GM23338 (cell line): Measurements from ENCODE around the gene HIVEP3. TPM values are rescaled to one million over a fixed set of nuclear protein-coding genes. Genes with fewer than 3 reads are reported as not detected.

ENCODE experiments used
- ATAC-seq: fragments of 200-7000 bp; cut with Tn5 transposase; 3 replicates; pipeline ENCODE4 v1.9.1; 2020
- DNase-seq: peaks from one replicate; pipeline ENCODE4 v3.0.0-alpha.2; 2015; ENCODE audit warnings: low spot score
- H2AFZ ChIP-seq: fragments of 200-600 bp; sonication (generic); 2 replicates; pipeline ENCODE4 v1.8.0; 2016; ENCODE audit warnings: antibody characterized with exemption, mild to moderate bottlenecking, moderate library complexity
- H3F3A ChIP-seq: fragments of 200-600 bp; sonication (generic); replicated peaks from 2 replicates; pipeline ENCODE4 v1.8.0; 2017; ENCODE audit warnings: antibody characterized with exemption, mixed run types, low read depth
- H3K27ac ChIP-seq: fragments of 200-600 bp; sonication (generic); 2 replicates; pipeline ENCODE4 v1.6.1; 2016; ENCODE audit warnings: low read depth
- H3K27me3 ChIP-seq: fragments of 200-600 bp; sonication (generic); 2 replicates; pipeline ENCODE4 v1.8.0; 2016; ENCODE audit warnings: mild to moderate bottlenecking, mixed run types, moderate library complexity; ENCODE audit not compliant: insufficient read depth
- H3K36me3 ChIP-seq: fragments of 200-600 bp; sonication (generic); 2 replicates; pipeline ENCODE4 v1.8.0; 2016; ENCODE audit warnings: mild to moderate bottlenecking; ENCODE audit not compliant: insufficient read depth
- H3K4me1 ChIP-seq: fragments of 200-600 bp; sonication (generic); 2 replicates; pipeline ENCODE4 v1.8.0; 2016; ENCODE audit warnings: mild to moderate bottlenecking, moderate library complexity; ENCODE audit not compliant: insufficient read depth
- H3K4me2 ChIP-seq: fragments of 200-600 bp; sonication (generic); 2 replicates; pipeline ENCODE4 v1.7.1; 2017; ENCODE audit warnings: mixed run types
- H3K4me3 ChIP-seq: fragments of 200-600 bp; sonication (generic); 2 replicates; pipeline ENCODE4 v1.6.1; 2016; ENCODE audit warnings: mixed run types
- H3K79me2 ChIP-seq: fragments of 200-600 bp; sonication (generic); replicated peaks from 2 replicates; pipeline ENCODE4 v1.8.0; 2017; ENCODE audit warnings: mild to moderate bottlenecking; ENCODE audit not compliant: insufficient read depth
- H3K9me2 ChIP-seq: fragments of 200-600 bp; sonication (generic); 2 replicates; pipeline ENCODE4 v1.8.0; 2017; ENCODE audit not compliant: insufficient read depth
- H4K20me1 ChIP-seq: fragments of 200-600 bp; sonication (generic); replicated peaks from 2 replicates; pipeline ENCODE4 v1.8.0; 2017; ENCODE audit warnings: mild to moderate bottlenecking; ENCODE audit not compliant: insufficient read depth
- H3K27ac Mint-ChIP-seq: 2 replicates; pipeline ENCODE4 v1.8.0; 2020; ENCODE audit warnings: inconsistent platforms, mild to moderate bottlenecking, moderate library complexity, mixed read lengths
- H3K27me3 Mint-ChIP-seq: 3 replicates; pipeline ENCODE4 v1.8.0; 2022; ENCODE audit warnings: low read depth, mild to moderate bottlenecking, moderate library complexity, mixed read lengths, inconsistent platforms; ENCODE audit not compliant: insufficient read depth, poor library complexity
- H3K36me3 Mint-ChIP-seq: 3 replicates; pipeline ENCODE4 v1.8.0; 2021; ENCODE audit warnings: low read depth, mild to moderate bottlenecking, inconsistent platforms, moderate library complexity, mixed read lengths
- H3K4me1 Mint-ChIP-seq: 3 replicates; pipeline ENCODE4 v1.8.0; 2020; ENCODE audit warnings: mild to moderate bottlenecking, inconsistent platforms, mixed read lengths
- H3K4me3 Mint-ChIP-seq: 3 replicates; pipeline ENCODE4 v1.8.0; 2021; ENCODE audit warnings: moderate library complexity, mild to moderate bottlenecking, inconsistent platforms, mixed read lengths
- H3K9me3 Mint-ChIP-seq: 3 replicates; pipeline ENCODE4 v1.8.0; 2020; ENCODE audit warnings: moderate library complexity, mild to moderate bottlenecking, inconsistent platforms, mixed read lengths
- CREB1 ChIP-seq: fragments of 250-450 bp; sonication (Bioruptor Pico); IDR thresholded peaks from 2 replicates; pipeline ENCODE4 v1.5.0; 2020; ENCODE audit warnings: low read depth, mild to moderate bottlenecking, moderate library complexity
- ETS1 ChIP-seq: IDR thresholded peaks from 2 replicates; pipeline ENCODE4 v1.6.1; 2016; ENCODE audit warnings: antibody characterized with exemption
- EZH2 ChIP-seq: fragments of 200-600 bp; sonication (generic); IDR thresholded peaks from one replicate; pipeline ENCODE4 v1.8.0; 2017; ENCODE audit warnings: antibody characterized with exemption, mild to moderate bottlenecking, low read depth; ENCODE audit not compliant: unreplicated experiment
- EZH2phosphoT487 ChIP-seq: fragments of 200-600 bp; sonication (generic); IDR thresholded peaks from one replicate; pipeline ENCODE4 v1.8.1; 2018; ENCODE audit warnings: antibody characterized with exemption; ENCODE audit not compliant: unreplicated experiment
- JUNB ChIP-seq: IDR thresholded peaks from one replicate; pipeline ENCODE4 v1.6.1; 2016; ENCODE audit warnings: antibody characterized with exemption; ENCODE audit not compliant: unreplicated experiment
- NANOG ChIP-seq: IDR thresholded peaks from 2 replicates; pipeline ENCODE4 v1.6.1; 2016; ENCODE audit warnings: antibody characterized with exemption, borderline replicate concordance
- POLR2AphosphoS5 ChIP-seq: IDR thresholded peaks from 2 replicates; pipeline ENCODE4 v1.6.1; 2016; ENCODE audit warnings: antibody characterized with exemption, low read depth
- STAT1 ChIP-seq: IDR thresholded peaks from one replicate; pipeline ENCODE4 v1.6.1; 2016; ENCODE audit warnings: antibody characterized with exemption; ENCODE audit not compliant: unreplicated experiment
- ZNF462 ChIP-seq: fragments of 250-450 bp; sonication (Bioruptor Pico); IDR thresholded peaks from 2 replicates; pipeline ENCODE4 v1.5.0; 2020; ENCODE audit warnings: mild to moderate bottlenecking, moderate library complexity
- polyA plus RNA-seq: library from polyadenylated mRNA; unstranded; fragments of >200 nt; fragmentation: Nextera tagmentation; extraction: Ambion mirVana; gene quantifications from 2 replicates; pipeline ENCODE4 v1.2.1, GENCODE V29; 2016
- total RNA-seq: library from RNA; depleted of rRNA; stranded (reverse); fragments of >200 nt; shearing (Covaris generic); gene quantifications from 2 replicates; pipeline ENCODE4 v1.2.3, GENCODE V29; 2014

HIVEP3 gene
- total and polyA plus RNA-seq, 2 experiments from 2014 or later = 0.14 to 0.24 TPM

GRCh38 chr1:41617336-41617735 lies 301.4 kb downstream of the HIVEP3 start:
- Histone ChIP-seq H3K4me3 (no peak overlapping the region), H3K27ac (no peak overlapping the region), H3K27me3 (no peaks in the 10 kb centered on the region), H3K79me2 (no peaks in the 10 kb centered on the region), H4K20me1 (no peaks in the 10 kb centered on the region), H3K4me2 (no peak overlapping the region), H2AFZ (no peak overlapping the region), H3K4me1 (no peaks in the 10 kb centered on the region), H3K9me2 (peaks cover 4% of the 10 kb centered on the region; the same call in 1 of the 2 replicates), H3F3A (no peaks in the 10 kb centered on the region), H3K36me3 (no peaks in the 10 kb centered on the region)
- DNase-seq (no peak), ATAC-seq (no peak)
- Mint-ChIP-seq H3K4me1 (peaks cover 21% of the 10 kb centered on the region), H3K9me3 (no peaks in the 10 kb centered on the region), H3K27me3 (peaks cover 16% of the 10 kb centered on the region), H3K36me3 (no peaks in the 10 kb centered on the region), H3K27ac (no peak overlapping the region), H3K4me3 (no peak overlapping the region)
- no peak for TF ChIP-seq EZH2
- TF ChIP-seq ZNF462 (CRISPR knock-in tag) = no peak
- no peak for TF ChIP-seq JUNB
- no peak for TF ChIP-seq POLR2AphosphoS5
- no peak for TF ChIP-seq STAT1
- TF ChIP-seq ETS1 = no peak
- TF ChIP-seq EZH2phosphoT487 = no peak
- TF ChIP-seq CREB1 (CRISPR knock-in tag) = no peak
- TF ChIP-seq NANOG = no peak
